Sciatic nerve (tissue), 2 donors: ENCODE measurements around the gene ANKRD16. TPM values are rescaled to one million over a fixed set of nuclear protein-coding genes. Genes with fewer than 3 reads are reported as not detected.
A peak's percentile ranks its signal among the peaks of the same experiment; 100 is the strongest.
"Not testable (repeated sequence)": the region's sequence is repeated elsewhere in the genome, so short reads cannot be mapped to it uniquely, and the experiment has no call there.

Experiments used
- ATAC-seq: fragments of 200-7000 bp; cut with Tn5 transposase; one replicate; pipeline ENCODE4 v1.9.1; 2020; ENCODE audit warnings: mild to moderate bottlenecking, moderate library complexity
- DNase-seq: peaks from one replicate; pipeline ENCODE4 v3.0.0-alpha.2; 2020; ENCODE audit warnings: low spot score
- intact Hi-C: fragments of 100-400 bp; cut with DNase I; formaldehyde crosslinking; loops from one replicate; pipeline ENCODE4 v1.14.2; 2022
- total RNA-seq: library from RNA; stranded (reverse); fragmentation: NEBNext Ultra II Directional; extraction: Animal tissue kit (Norgen Biotek cat#: 25700); gene quantifications from one replicate; pipeline ENCODE4 v1.2.1, GENCODE V29; 2021
- donor health status: DM: no; HTN: no; CAD: no.
- donor health status: DM: no; HTN: no; CAD: no.

Gene ANKRD16
- total RNA-seq, 1 donor from 2014 or later = 10.0 TPM

GRCh38 chr10:5887641-5888040, 2.1 kb downstream of the ANKRD16 start:
- ATAC-seq = no peak
- intact Hi-C loops = loop anchor here (10.0 kb wide), 1 partner anchor 73 kb away; the partner anchor contains the start of gene GDI2
- no peak for DNase-seq

DNA sequence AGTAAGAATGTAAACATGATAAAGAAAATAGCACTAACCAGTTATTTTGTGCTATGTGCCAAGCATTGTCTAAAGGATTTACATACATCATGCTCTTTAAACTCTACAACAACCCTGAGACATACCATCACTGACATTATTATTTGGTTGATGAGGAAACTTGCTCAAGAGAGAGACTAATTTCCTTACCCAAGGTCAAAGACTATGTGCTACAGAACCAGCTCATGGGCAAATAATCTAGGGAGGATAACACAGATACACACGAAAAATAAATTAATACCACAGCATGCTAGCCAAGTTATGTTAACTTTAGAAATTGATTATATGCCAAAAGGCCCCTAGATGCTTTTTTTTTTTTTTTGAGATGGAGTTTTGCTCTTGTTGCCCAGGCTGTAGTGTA, 2.7 kb downstream of the ANKRD16 start:
- intact Hi-C loops = loop anchor here (10.0 kb wide), 1 partner anchor 72 kb away; the partner anchor contains the start of gene GDI2
- ATAC-seq (no peak), DNase-seq (no peak)

DNA sequence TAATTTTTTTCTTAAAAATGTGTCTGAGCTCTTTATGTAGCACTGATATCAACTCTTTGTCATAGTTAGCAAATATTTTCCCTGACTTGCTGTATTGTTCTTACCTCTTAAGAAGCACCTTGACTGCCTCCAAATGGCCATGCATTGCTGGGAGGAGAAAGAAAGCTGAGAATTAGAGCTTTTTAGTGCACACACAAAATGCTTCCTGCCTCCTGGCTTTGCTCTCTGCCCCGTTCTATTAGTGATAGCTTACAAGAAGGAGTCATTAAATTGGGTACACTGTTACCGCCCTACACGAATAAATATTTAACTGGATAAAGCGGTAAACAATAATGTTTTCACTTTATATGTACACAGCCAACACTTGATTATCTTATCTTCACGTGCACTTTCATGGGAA, 4.1 kb downstream of the ANKRD16 start:
- intact Hi-C loops = loop anchor here (10.0 kb wide), 1 partner anchor 71 kb away; the partner anchor contains the start of gene GDI2
- DNase-seq (no peak), ATAC-seq (no peak)

- ATAC-seq (no peak), DNase-seq (no peak)
- intact Hi-C loops = loop anchor here (10.0 kb wide), 1 partner anchor 68 kb away; the partner anchor contains the start of gene GDI2
These were observed 6.7 kb downstream of the ANKRD16 start for GRCh38 chr10:5882961-5883360.

DNA sequence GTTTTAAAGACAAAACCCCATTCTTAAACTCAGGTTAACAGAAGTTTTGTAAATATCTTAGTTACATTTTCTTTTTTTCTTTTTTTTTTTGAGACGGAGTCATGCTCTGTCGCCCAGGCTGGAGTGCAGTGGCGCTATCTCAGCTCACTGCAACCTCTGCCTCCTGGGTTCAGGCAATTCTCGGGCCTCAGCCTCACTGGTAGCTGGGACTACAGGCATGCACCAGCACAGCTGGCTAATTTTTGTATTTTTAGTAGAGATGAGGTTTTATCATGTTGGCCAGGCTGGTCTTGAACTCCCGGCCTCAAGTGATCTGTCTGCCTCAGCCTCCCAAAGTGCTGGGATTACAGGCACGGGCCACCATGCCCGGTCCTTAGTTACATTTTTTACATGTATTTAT, 12.7 kb downstream of the ANKRD16 start:
- ATAC-seq, DNase-seq: not testable (repeated sequence)
- intact Hi-C loops = loop anchor here (10.0 kb wide), 1 partner anchor 192 kb away; the partner anchor contains the start of gene TASOR2

DNA sequence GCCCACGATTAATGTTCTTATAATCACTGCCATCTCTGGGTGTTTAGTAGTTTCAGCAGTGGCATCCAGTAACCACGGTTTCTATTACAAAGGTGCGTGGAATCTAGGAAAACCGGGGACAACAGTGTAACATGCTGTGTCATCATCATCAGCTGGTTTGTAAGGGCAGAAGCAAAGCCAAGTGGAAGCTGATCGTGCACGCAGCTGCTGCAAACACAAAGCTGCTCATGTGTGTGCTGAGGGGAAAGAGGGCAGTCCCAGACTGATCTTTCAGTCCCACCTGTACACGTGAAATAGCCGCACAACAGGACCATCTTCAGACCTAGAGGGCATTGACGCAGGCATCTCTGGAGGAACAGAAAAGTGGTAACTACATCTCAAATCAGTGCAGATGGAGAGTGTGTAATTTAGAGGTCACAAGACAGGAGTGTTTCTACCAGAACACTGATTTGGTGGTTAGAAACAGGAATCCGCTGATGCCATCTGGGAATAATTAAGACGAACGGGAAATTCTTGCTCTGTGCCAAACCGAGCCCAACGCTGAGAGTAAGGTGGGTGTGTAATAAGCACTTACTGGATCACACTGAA, 13.4 kb downstream of the ANKRD16 start:
- peak; percentile 91 for ATAC-seq
- intact Hi-C loops = loop anchor here (10.0 kb wide), 1 partner anchor 191 kb away; the partner anchor contains the start of gene TASOR2

GRCh38 chr10:5873515-5873995, 16.1 kb downstream of the ANKRD16 start:
- peak; percentile 82 for DNase-seq
- ATAC-seq = peak; percentile 55
- intact Hi-C loops = loop anchor here (10.0 kb wide), 1 partner anchor 189 kb away; the partner anchor contains the start of gene TASOR2

More for the DNA sequence above, 13.4 kb downstream of the ANKRD16 start:
- no peak for DNase-seq

GRCh38 chr10:5871596-5871995, 18.1 kb downstream of the ANKRD16 start:
- intact Hi-C loops = loop anchor here (10.0 kb wide), 1 partner anchor 187 kb away; the partner anchor contains the start of gene TASOR2
- DNase-seq = no peak

GRCh38 chr10:5869156-5869555, 20.5 kb downstream of the ANKRD16 start:
- no peak for ATAC-seq
- DNase-seq = no peak
- intact Hi-C loops = no loop called here

More at GRCh38 chr10:5871596-5871995, 18.1 kb downstream of the ANKRD16 start:
- no peak for ATAC-seq

GRCh38 chr10:5868383-5868782, 21.3 kb downstream of the ANKRD16 start:
- ATAC-seq, intact Hi-C loops, DNase-seq: not testable (repeated sequence)

- ATAC-seq, intact Hi-C loops, DNase-seq: not testable (repeated sequence)
These were observed 22.5 kb downstream of the ANKRD16 start for GRCh38 chr10:5867091-5867615.

GRCh38 chr10:5866451-5867081, 23.1 kb downstream of the ANKRD16 start:
- ATAC-seq, intact Hi-C loops, DNase-seq: not testable (repeated sequence)

DNA sequence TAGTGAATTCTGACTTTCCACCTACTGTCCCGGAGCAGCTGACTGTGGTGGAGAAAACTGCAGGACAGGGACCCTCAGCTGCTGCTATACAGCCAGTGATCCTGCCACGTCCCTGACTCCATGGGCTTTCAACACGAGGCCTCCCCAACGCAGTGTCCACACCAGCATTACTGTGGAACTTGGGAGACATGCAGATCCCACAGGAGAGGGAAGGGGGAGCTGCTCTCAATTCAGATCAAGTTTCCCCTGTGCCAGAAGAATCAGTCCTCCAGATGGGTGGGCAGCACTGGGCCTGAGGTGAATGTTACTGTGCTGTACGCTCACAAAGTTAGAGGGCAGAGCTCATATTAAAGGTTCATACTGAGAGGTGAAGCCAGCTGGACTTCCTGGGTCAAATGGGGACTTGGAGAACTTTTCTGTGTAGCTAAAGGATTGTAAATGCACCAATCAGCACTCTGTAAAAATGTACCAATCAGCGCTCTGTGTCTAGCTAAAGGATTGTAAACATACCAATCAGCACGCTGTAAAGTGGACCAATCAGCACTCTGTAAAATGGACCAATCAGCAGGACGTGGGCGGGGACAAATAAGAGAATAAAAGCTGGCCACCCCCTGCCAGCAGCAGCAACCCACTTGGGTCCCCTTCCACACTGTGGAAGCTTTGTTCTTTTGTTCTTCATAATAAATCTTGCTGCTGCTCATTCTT, 26.6 kb downstream of the ANKRD16 start:
- ATAC-seq, intact Hi-C loops, DNase-seq: not testable (repeated sequence)

- intact Hi-C loops = no loop called here
- no peak for ATAC-seq
- no peak for DNase-seq
These were observed 27.2 kb downstream of the ANKRD16 start for GRCh38 chr10:5862360-5862961.

DNA sequence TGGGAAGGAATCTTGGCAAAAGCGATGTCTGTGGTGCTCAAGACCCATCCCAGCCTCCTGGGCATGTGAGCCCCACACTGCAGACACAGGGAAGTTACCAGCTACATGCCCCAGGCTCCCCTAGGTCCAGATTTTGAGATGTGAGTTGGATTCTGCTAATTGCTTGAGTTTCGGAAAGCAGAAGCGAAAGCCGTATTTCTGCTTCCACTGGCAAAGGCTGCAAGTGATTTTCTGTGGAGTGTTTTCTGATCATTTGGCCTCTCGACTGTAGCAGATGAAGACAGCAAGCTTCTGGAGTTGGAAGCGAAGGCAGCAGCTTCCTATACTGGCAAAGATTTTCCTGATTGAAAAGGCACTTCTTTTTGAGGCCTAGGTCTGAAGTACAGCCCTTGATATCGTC, 29.6 kb downstream of the ANKRD16 start:
- intact Hi-C loops = no loop called here
- ATAC-seq = no peak
- no peak for DNase-seq

- intact Hi-C loops = no loop called here
- DNase-seq = no peak
- peak; percentile 13 for ATAC-seq
These were observed 30.9 kb downstream of the ANKRD16 start for GRCh38 chr10:5858811-5859210.

DNA sequence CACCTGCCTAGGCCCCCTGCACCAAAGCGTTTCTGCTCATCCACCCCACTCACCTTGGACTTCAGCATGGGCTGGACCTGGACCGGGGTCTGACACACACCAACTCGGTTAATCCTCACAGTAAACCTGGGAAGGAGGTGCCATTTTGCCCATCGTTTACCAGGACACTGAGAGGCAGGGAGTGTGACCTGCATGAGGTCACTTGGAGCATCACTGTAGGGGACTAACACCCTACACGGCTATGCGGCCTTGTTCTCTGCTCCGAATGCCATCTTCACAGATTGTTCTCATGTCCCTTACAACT, 33.0 kb downstream of the ANKRD16 start:
- ATAC-seq (no peak), DNase-seq (no peak)
- intact Hi-C loops = no loop called here

- DNase-seq (no peak), ATAC-seq (no peak)
- intact Hi-C loops = no loop called here
These were observed 33.6 kb downstream of the ANKRD16 start for GRCh38 chr10:5855979-5856700.
